IMR-90 (cell line): Measurements from ENCODE around the gene TIAM2. TPM values are rescaled to one million over a fixed set of nuclear protein-coding genes. Genes with fewer than 3 reads are reported as not detected.

Experiments used
- ATAC-seq: fragments of 200-7000 bp; cut with Tn5 transposase; 2 replicates; pipeline ENCODE4 v1.9.1; 2020; ENCODE audit warnings: low read depth, mild to moderate bottlenecking, moderate library complexity
- BruUV-seq: library from RNA; stranded (reverse); fragments of 400-500 nt; replicated peaks from 2 replicates; lab custom pipeline; 2021; lab: Mats Ljungman, UMichigan
- CTCF ChIA-PET: fragments of 300-600 bp; formaldehyde crosslinking; extraction: SDS; loops from one replicate; lab custom pipeline; 2021; ENCODE audit warnings: antibody characterized with exemption; lab: Yijun Ruan, JAX
- POLR2A ChIA-PET: fragments of 300-600 bp; sonication (Branson Sonifier 250); formaldehyde crosslinking; loops from one replicate; lab custom pipeline; 2022; ENCODE audit warnings: antibody characterized with exemption; ENCODE audit not compliant: unreplicated experiment; lab: Charles Lee
- DNase-seq: peaks from one replicate; pipeline ENCODE4 v3.0.0; 2013
- H2AFZ ChIP-seq: replicated peaks from 2 replicates; pipeline ENCODE3; 2013; ENCODE audit warnings: low read length, mild to moderate bottlenecking; ENCODE audit not compliant: poor library complexity
- H2AK5ac ChIP-seq: 2 replicates; pipeline ENCODE4 v1.6.1; 2013; ENCODE audit warnings: low read depth, low read length, inconsistent platforms
- H2AK9ac ChIP-seq: replicated peaks from 2 replicates; pipeline ENCODE3; 2013; ENCODE audit warnings: mild to moderate bottlenecking, low read depth, low read length, moderate library complexity; ENCODE audit not compliant: poor library complexity
- H2BK120ac ChIP-seq: 2 replicates; pipeline ENCODE4 v1.6.1; 2013; ENCODE audit warnings: low read depth, low read length, inconsistent platforms
- H2BK15ac ChIP-seq: 3 replicates; pipeline ENCODE4 v1.6.1; 2013; ENCODE audit warnings: low read depth, low read length, inconsistent platforms
- H2BK20ac ChIP-seq: 2 replicates; pipeline ENCODE4 v1.6.1; 2013; ENCODE audit warnings: low read depth, mild to moderate bottlenecking, inconsistent platforms, low read length, moderate library complexity
- H2BK5ac ChIP-seq: 2 replicates; pipeline ENCODE4 v1.6.1; 2013; ENCODE audit warnings: mild to moderate bottlenecking, low read depth, low read length, inconsistent platforms; ENCODE audit not compliant: poor library complexity, severe bottlenecking
- H3K14ac ChIP-seq: replicated peaks from 2 replicates; pipeline ENCODE4 v1.6.1; 2013; ENCODE audit warnings: low read depth, low read length, inconsistent platforms
- H3K18ac ChIP-seq: 2 replicates; pipeline ENCODE4 v1.6.1; 2013; ENCODE audit warnings: low read depth, low read length, control low read depth
- H3K23ac ChIP-seq: 2 replicates; pipeline ENCODE4 v1.6.1; 2013; ENCODE audit warnings: low read depth, low read length, inconsistent platforms
- H3K27ac ChIP-seq: 2 replicates; pipeline ENCODE4 v1.5.1; 2013; ENCODE audit warnings: mild to moderate bottlenecking, control low read depth, low read length; ENCODE audit not compliant: insufficient read depth
- H3K27me3 ChIP-seq: 2 replicates; pipeline ENCODE4 v1.6.1; 2013; ENCODE audit warnings: low read length; ENCODE audit not compliant: control insufficient read depth, insufficient read depth
- H3K36me3 ChIP-seq: 2 replicates; pipeline ENCODE4 v1.6.1; 2013; ENCODE audit warnings: low read length, mixed read lengths; ENCODE audit not compliant: control insufficient read depth, insufficient read depth
- H3K4ac ChIP-seq: 2 replicates; pipeline ENCODE4 v1.6.1; 2013; ENCODE audit warnings: low read depth, low read length, inconsistent platforms
- H3K4me1 ChIP-seq: 2 replicates; pipeline ENCODE4 v1.6.1; 2013; ENCODE audit warnings: low read length, mixed read lengths; ENCODE audit not compliant: control insufficient read depth, insufficient read depth
- H3K4me2 ChIP-seq: 2 replicates; pipeline ENCODE4 v1.6.1; 2013; ENCODE audit warnings: low read depth, mild to moderate bottlenecking, control low read depth, low read length, moderate library complexity
- H3K4me3 ChIP-seq: 2 replicates; pipeline ENCODE4 v1.5.1; 2013; ENCODE audit warnings: low read depth, mild to moderate bottlenecking, control low read depth, low read length, moderate library complexity; ENCODE audit not compliant: insufficient read depth
- H3K56ac ChIP-seq: 2 replicates; pipeline ENCODE4 v1.6.1; 2013; ENCODE audit warnings: low read length, inconsistent platforms; ENCODE audit not compliant: insufficient read depth; ENCODE audit errors: extremely low read depth
- H3K79me1 ChIP-seq, 2 experiments: 2 replicates each; pipeline ENCODE4 v1.6.1; 2013; ENCODE audit warnings: low read length in 2 of 2, inconsistent platforms in 1 of 2, low read depth in 1 of 2
- H3K9ac ChIP-seq: 2 replicates; pipeline ENCODE4 v1.6.1; 2013; ENCODE audit warnings: low read depth, low read length, control low read depth
- H3K9me1 ChIP-seq: 2 replicates; pipeline ENCODE4 v1.6.1; 2013; ENCODE audit warnings: low read length, inconsistent platforms; ENCODE audit not compliant: insufficient read depth
- H3K9me3 ChIP-seq: 2 replicates; pipeline ENCODE4 v1.6.1; 2013; ENCODE audit warnings: low read length; ENCODE audit not compliant: control insufficient read depth, insufficient read depth
- H4K20me1 ChIP-seq: 2 replicates; pipeline ENCODE4 v1.6.1; 2013; ENCODE audit warnings: low read length, inconsistent platforms; ENCODE audit not compliant: insufficient read depth
- H4K5ac ChIP-seq: 2 replicates; pipeline ENCODE4 v1.6.1; 2013; ENCODE audit warnings: mild to moderate bottlenecking, low read depth, low read length, control low read depth
- H4K8ac ChIP-seq, 2 experiments: 2 replicates each; pipeline ENCODE4 v1.6.1; 2013; ENCODE audit warnings: low read depth in 2 of 2, low read length in 2 of 2, control low read depth in 1 of 2, inconsistent platforms in 1 of 2
- H4K91ac ChIP-seq: 2 replicates; pipeline ENCODE4 v1.6.1; 2013; ENCODE audit warnings: low read depth, low read length, inconsistent platforms; ENCODE audit not compliant: insufficient read depth
- CEBPB ChIP-seq: IDR thresholded peaks from 2 replicates; pipeline ENCODE4 v1.6.1; 2012; ENCODE audit warnings: low read depth, low read length, improper control_type of control experiment
- FOS ChIP-seq: fragments of 150-350 bp; IDR thresholded peaks from 2 replicates; pipeline ENCODE4 v1.6.1; 2016; ENCODE audit warnings: low read depth, low read length
- MAFK ChIP-seq: IDR thresholded peaks from 2 replicates; pipeline ENCODE4 v1.6.1; 2012; ENCODE audit warnings: low read depth, low read length, improper control_type of control experiment
- MAZ ChIP-seq: IDR thresholded peaks from 2 replicates; pipeline ENCODE4 v1.6.1; 2012; ENCODE audit warnings: low read depth, mild to moderate bottlenecking, low read length, improper control_type of control experiment, moderate library complexity, borderline replicate concordance
- MXI1 ChIP-seq: IDR thresholded peaks from 2 replicates; pipeline ENCODE4 v1.6.1; 2012; ENCODE audit warnings: low read depth, mild to moderate bottlenecking, low read length, moderate library complexity, borderline replicate concordance
- RAD21 ChIP-seq: IDR thresholded peaks from 2 replicates; pipeline ENCODE4 v1.6.1; 2012; ENCODE audit warnings: low read length, improper control_type of control experiment
- RFX5 ChIP-seq: IDR thresholded peaks from 2 replicates; pipeline ENCODE4 v1.8.0; 2012; ENCODE audit warnings: low read depth, mild to moderate bottlenecking, low read length, moderate library complexity
- USF2 ChIP-seq: fragments of 150-350 bp; IDR thresholded peaks from 2 replicates; pipeline ENCODE4 v1.6.1; 2017; ENCODE audit warnings: mild to moderate bottlenecking, antibody characterized with exemption, low read length, low read depth
- WGBS, 2 experiments: methylation state at CpG; one replicate each; pipeline versions ENCODE4 v1.1.5 to v1.1.7; 2013; ENCODE audit warnings: missing lambda C conversion rate in 2 of 2; ENCODE audit not compliant: insufficient read length in 1 of 2; ENCODE audit errors: extremely low coverage in 2 of 2; 5-methylcytosine and 5-hydroxymethylcytosine counted together
- dilution Hi-C: fragments of 300-500 bp; cut with HindIII; formaldehyde crosslinking; loops from one replicate; pipeline ENCODE4 v1.14.3; 2018; ENCODE audit warnings: low sequenced_read_pairs; ENCODE audit not compliant: unreplicated experiment
- in situ Hi-C: fragments of 300-500 bp; cut with MboI; formaldehyde crosslinking; loops from 3 replicates; pipeline ENCODE4 v1.14.3; 2019; ENCODE audit warnings: low sequenced_read_pairs, inconsistent platforms, mixed read lengths
- intact Hi-C: fragments of 100-400 bp; cut with micrococcal nuclease; formaldehyde crosslinking; loops from 2 replicates; pipeline ENCODE4 v1.10.0; 2022
- polyA plus RNA-seq, 3 experiments: library from polyadenylated mRNA; depleted of rRNA; stranded (reverse); fragments of >200 nt; gene quantifications; 2 replicates each; pipeline ENCODE4 v1.2.3, GENCODE V29; 2012; ENCODE audit warnings: low replicate concordance in 1 of 3
- total RNA-seq: library from RNA; depleted of rRNA; stranded (reverse); fragments of >200 nt; gene quantifications from 2 replicates; pipeline ENCODE4 v1.2.3, GENCODE V29; 2012

Gene TIAM2
- total and polyA plus RNA-seq, 2 of the 4 experiments (the other 2 are of a cell fraction): 3.1 to 4.7 TPM

- H2BK20ac ChIP-seq: peak overlapping the region; percentile 92
- H4K8ac ChIP-seq: peak overlapping the region in 1 of 2 experiments; percentile 75; a peak in 1 of 4 replicates
- H3K4ac ChIP-seq: peak overlapping the region; percentile 97
- no peaks in the 10 kb centered on the region for H3K9me3 ChIP-seq
- H3K9ac ChIP-seq: no peak overlapping the region
- H3K4me3 ChIP-seq: no peak overlapping the region
- no peak overlapping the region for H2BK5ac ChIP-seq
- no peak overlapping the region for H3K27ac ChIP-seq
- H3K79me1 ChIP-seq: peaks cover 0 to 20% of the 10 kb centered on the region in 2 experiments; a peak in 2 of 4 replicates
- in situ Hi-C loops: no loop called here
- WGBS, 2 experiments: 95% methylated on average over 3 of the region's 9 CpGs; no CpG with 5 or more reads in 1 of the 2 experiments
- peak overlapping the region; percentile 93; the same call in 2 of the 3 replicates for H2BK15ac ChIP-seq
- no peak overlapping the region for H3K56ac ChIP-seq
- H3K18ac ChIP-seq: 0 out of 2 replicates have a peak overlapping the region, but pooled peaks have one; percentile 17
- dilution Hi-C loops: no loop called here
- H2BK120ac ChIP-seq: peak overlapping the region; percentile 93
- H2AK5ac ChIP-seq: peak overlapping the region; percentile 88
- CTCF ChIA-PET: no interaction called here
- peak overlapping the region; percentile 90 for H4K91ac ChIP-seq
- H4K5ac ChIP-seq: no peak overlapping the region
- no peak overlapping the region for H3K4me2 ChIP-seq
- ATAC-seq (no peak), DNase-seq (no peak)
- POLR2A ChIA-PET: no interaction called here
- peak overlapping the region; percentile 85 for H3K14ac ChIP-seq
- no peak overlapping the region; the same call in 1 of the 2 replicates for H3K23ac ChIP-seq
- no peak overlapping the region for H2AFZ ChIP-seq
- TF ChIP-seq MAFK: no peak
- TF ChIP-seq FOS: no peak
- TF ChIP-seq MXI1: no peak
- no peak for TF ChIP-seq RFX5
- no peak for TF ChIP-seq MAZ
- TF ChIP-seq USF2: no peak
- TF ChIP-seq RAD21: no peak
- TF ChIP-seq CEBPB: no peak
- H2AK9ac ChIP-seq: no peak overlapping the region
- H4K20me1 ChIP-seq: no peaks in the 10 kb centered on the region
- BruUV-seq: no TSS peak
- intact Hi-C loops: no loop called here
- H3K9me1 ChIP-seq: peaks cover 32% of the 10 kb centered on the region
- no peaks in the 10 kb centered on the region for H3K36me3 ChIP-seq
- peaks cover 18% of the 10 kb centered on the region for H3K4me1 ChIP-seq
- H3K27me3 ChIP-seq: no peaks in the 10 kb centered on the region
Observed at GRCh38 chr6:155150967-155151671, 156.0 kb downstream of the TIAM2 start.
